GM04503 (cell line): ENCODE data around the gene HSPA5.

Experiments used
- DNase-seq: peaks from one replicate; pipeline ENCODE4 v3.0.0-alpha.2; 2012; ENCODE audit warnings: low read depth

HSPA5 gene

GRCh38 chr9:125189361-125190289 is 51.5 kb downstream of the HSPA5 start, which contains the start of gene PPP6C:
TSS of gene PPP6C (minus strand) at chr9:125189803. CDS start at chr9:125189718, 85 bp downstream.
- DNase-seq, result peak; percentile 68

GRCh38 chr9:125189011-125189360 is 52.2 kb downstream of the HSPA5 start:
- DNase-seq, result no peak
